ENCODE measurements around the gene CHERP. TPM values are rescaled to one million over a fixed set of nuclear protein-coding genes. Genes with fewer than 3 reads are reported as not detected.

CHERP gene
- polyA plus RNA-seq, 1 experiment, result 4.0 TPM

GRCh38 chr19:16532440-16533234 is 9.6 kb downstream of the CHERP start:
- no peak for DNase-seq (ENCODE audit: low read depth)
- H3K36me3 ChIP-seq (ENCODE audit: control insufficient read depth, insufficient read depth, low read length), result peaks cover 59% of the 10 kb centered on the region
- no peaks in the 10 kb centered on the region for H3K27me3 ChIP-seq (ENCODE audit: control insufficient read depth, insufficient read depth, low read length)
- ChIA-PET CTCF (interaction anchor here (1.5 kb wide), 1 partner anchor 9 kb away, joined by 3 read pairs; no protein-coding TSS in a partner anchor), POLR2A (no interaction called here)
- TF ChIP-seq, protein P1, sequence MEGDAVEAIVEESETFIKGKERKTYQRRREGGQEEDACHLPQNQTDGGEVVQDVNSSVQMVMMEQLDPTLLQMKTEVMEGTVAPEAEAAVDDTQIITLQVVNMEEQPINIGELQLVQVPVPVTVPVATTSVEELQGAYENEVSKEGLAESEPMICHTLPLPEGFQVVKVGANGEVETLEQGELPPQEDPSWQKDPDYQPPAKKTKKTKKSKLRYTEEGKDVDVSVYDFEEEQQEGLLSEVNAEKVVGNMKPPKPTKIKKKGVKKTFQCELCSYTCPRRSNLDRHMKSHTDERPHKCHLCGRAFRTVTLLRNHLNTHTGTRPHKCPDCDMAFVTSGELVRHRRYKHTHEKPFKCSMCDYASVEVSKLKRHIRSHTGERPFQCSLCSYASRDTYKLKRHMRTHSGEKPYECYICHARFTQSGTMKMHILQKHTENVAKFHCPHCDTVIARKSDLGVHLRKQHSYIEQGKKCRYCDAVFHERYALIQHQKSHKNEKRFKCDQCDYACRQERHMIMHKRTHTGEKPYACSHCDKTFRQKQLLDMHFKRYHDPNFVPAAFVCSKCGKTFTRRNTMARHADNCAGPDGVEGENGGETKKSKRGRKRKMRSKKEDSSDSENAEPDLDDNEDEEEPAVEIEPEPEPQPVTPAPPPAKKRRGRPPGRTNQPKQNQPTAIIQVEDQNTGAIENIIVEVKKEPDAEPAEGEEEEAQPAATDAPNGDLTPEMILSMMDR (IDR thresholded peaks at IDR 0.05; ENCODE audit: insufficient read depth, low read depth, low read length), result no peak
- H3K4me3 ChIP-seq (ENCODE audit: low read depth, low read length), result no peak overlapping the region

DNA sequence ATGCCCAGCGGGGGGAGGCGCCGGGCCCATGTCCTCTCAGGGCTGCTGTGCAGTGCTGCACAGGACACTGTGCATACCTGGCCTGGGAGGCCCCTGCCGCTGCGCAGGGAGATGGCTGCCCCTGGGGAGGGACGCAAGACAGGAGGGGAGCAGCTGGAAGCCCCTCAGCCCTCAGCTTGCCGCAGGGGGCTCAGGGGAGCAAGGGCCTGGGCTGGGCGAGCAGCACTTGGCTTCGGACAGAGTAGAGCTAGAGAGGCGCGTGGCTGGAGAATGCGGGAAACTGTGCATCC is 10.9 kb downstream of the CHERP start:
- DNase-seq (ENCODE audit: low read depth), result no peak
- TF ChIP-seq, protein P1 (IDR thresholded peaks at IDR 0.05; ENCODE audit: insufficient read depth, low read depth, low read length), result no peak
- no peaks in the 10 kb centered on the region for H3K27me3 ChIP-seq (ENCODE audit: control insufficient read depth, insufficient read depth, low read length)
- POLR2A ChIA-PET, result no interaction called here
- H3K36me3 ChIP-seq (ENCODE audit: control insufficient read depth, insufficient read depth, low read length), result peaks cover 65% of the 10 kb centered on the region
- CTCF ChIA-PET, result no interaction called here
- no peak overlapping the region for H3K4me3 ChIP-seq (ENCODE audit: low read depth, low read length)

GRCh38 chr19:16530540-16531379 is 11.5 kb downstream of the CHERP start:
- no peak for DNase-seq (ENCODE audit: low read depth)
- TF ChIP-seq, protein P1 (IDR thresholded peaks at IDR 0.05; ENCODE audit: insufficient read depth, low read depth, low read length), result no peak
- Histone ChIP-seq H3K27me3 (ENCODE audit: control insufficient read depth, insufficient read depth, low read length) (no peaks in the 10 kb centered on the region), H3K36me3 (ENCODE audit: control insufficient read depth, insufficient read depth, low read length) (peaks cover 65% of the 10 kb centered on the region), H3K4me3 (ENCODE audit: low read depth, low read length) (no peak overlapping the region)
- ChIA-PET POLR2A (no interaction called here), CTCF (interaction anchor here (1.0 kb wide), 1 partner anchor 116 kb away, joined by 3 read pairs; no protein-coding TSS in a partner anchor)

DNA sequence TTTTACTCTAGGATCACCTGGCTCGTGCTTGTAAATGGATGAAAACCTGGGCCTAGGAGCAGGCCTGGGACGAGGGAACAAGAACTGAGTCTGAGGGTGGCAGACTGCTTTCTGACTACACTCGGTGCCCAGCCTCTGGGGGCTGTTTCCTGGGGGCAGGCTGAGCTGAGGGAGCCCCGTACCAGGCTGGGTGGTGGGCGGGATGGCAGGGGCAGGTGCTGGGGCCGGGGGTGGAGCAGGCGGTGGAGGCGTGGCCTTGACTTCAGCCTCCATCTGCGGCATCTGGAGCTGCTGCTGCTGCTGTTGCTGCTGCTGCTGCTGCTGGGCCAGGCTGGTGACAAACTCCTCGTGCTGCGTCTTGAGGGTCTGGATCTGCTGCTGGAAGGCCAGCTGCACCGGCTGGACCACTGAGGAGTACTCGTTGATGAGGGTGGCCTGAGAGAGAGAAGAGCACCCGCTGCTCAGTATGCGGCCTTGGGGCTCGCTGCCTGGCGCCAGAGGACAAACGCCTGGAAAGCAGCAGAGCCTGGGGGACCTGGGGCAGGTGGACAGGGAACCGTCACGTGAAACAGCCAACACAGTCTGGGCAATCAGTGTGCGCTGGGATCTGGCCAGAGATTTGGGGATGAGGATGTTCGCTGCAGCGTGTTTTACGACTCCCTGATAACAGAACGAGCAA is 12.6 kb downstream of the CHERP start:
- Histone ChIP-seq H3K4me3 (ENCODE audit: low read depth, low read length) (no peak overlapping the region), H3K36me3 (ENCODE audit: control insufficient read depth, insufficient read depth, low read length) (peaks cover 67% of the 10 kb centered on the region), H3K27me3 (ENCODE audit: control insufficient read depth, insufficient read depth, low read length) (no peaks in the 10 kb centered on the region)
- TF ChIP-seq, protein P1 (IDR thresholded peaks at IDR 0.05; ENCODE audit: insufficient read depth, low read depth, low read length), result no peak
- CTCF ChIA-PET, result interaction anchor here (1.0 kb wide), 1 partner anchor 117 kb away, joined by 3 read pairs; no protein-coding TSS in a partner anchor
- DNase-seq (ENCODE audit: low read depth), result no peak
- POLR2A ChIA-PET, result no interaction called here
